GM18867 (cell line): ENCODE measurements around the gene DNAI2.

Experiments
- ATAC-seq: cut with Tn5 transposase; IDR thresholded peaks from one replicate; pipeline ENCODE4 v1.9.1; 2021; ENCODE audit warnings: mild to moderate bottlenecking, moderate library complexity; ENCODE audit not compliant: unreplicated experiment

DNAI2 gene

DNA sequence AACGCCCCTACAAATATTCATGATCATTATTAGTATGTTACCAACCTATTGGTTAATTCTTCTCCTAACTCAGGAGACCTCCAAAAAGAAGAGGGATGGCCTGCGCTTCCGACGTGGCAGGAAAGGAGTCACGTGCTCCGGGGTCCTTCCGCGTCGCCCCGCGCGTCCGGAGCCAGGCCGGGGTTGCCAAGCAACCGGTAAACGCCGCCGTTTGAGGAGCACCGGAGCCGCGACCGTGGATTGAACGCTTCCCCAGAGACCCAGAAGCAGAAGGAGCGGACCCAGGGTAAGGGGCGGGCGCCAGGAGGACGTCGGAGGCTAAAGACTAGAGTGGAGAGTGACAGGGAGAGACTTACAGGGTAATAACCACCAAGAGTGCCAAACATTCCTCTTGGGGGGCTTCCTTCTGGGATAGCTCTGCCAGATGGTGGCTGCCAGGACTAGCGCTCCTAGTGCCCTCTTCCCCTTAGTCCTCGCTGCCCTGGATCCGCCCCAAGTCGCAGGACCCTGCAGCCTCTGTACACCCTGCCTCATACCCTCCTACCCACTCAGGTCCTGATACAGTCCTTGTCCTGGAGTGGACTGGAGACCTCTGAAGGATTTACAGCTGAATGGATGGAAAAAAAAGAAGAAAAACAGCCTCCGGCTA is at the start of gene DNAI2:
TSS of gene DNAI2 (plus strand) at position 175 of the 649 bp plus-strand sequence. CDS start 7,584 bp downstream, outside the sequence.
- no peak for ATAC-seq

- no peak for ATAC-seq
Measured at GRCh38 chr17:74224959-74225725, 48.9 kb upstream of the DNAI2 start.

DNA sequence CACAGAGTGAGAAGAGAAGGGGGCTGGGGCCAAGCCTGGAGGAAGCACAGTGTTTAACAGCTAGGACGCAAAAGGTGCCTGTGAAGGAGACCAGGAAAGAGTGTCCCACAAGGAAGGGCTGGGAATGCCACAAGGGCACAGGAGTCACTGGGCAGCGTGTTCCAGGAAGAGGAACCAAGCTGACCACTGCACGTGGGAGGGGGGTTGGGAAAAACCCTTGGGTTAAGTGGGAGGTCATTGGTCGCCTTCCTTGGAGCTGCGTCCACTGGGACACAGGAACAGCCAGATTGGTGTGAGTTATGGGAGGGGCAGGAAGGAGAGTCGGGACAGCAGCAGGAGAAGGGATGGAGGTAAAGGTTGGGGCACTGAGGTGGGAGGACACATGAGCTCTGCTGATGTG is 47.8 kb upstream of the DNAI2 start:
- no peak for ATAC-seq

GRCh38 chr17:74227271-74228080 is 46.6 kb upstream of the DNAI2 start:
- no peak for ATAC-seq

GRCh38 chr17:74228306-74228978 is 45.6 kb upstream of the DNAI2 start:
- ATAC-seq, result no peak

GRCh38 chr17:74230896-74231295 is 43.1 kb upstream of the DNAI2 start:
- no peak for ATAC-seq

GRCh38 chr17:74231928-74232907 is 41.8 kb upstream of the DNAI2 start:
- ATAC-seq, result no peak

- no peak for ATAC-seq
Measured at GRCh38 chr17:74233937-74234336, 40.1 kb upstream of the DNAI2 start.

- no peak for ATAC-seq
Measured at GRCh38 chr17:74234486-74234885, 39.5 kb upstream of the DNAI2 start.

DNA sequence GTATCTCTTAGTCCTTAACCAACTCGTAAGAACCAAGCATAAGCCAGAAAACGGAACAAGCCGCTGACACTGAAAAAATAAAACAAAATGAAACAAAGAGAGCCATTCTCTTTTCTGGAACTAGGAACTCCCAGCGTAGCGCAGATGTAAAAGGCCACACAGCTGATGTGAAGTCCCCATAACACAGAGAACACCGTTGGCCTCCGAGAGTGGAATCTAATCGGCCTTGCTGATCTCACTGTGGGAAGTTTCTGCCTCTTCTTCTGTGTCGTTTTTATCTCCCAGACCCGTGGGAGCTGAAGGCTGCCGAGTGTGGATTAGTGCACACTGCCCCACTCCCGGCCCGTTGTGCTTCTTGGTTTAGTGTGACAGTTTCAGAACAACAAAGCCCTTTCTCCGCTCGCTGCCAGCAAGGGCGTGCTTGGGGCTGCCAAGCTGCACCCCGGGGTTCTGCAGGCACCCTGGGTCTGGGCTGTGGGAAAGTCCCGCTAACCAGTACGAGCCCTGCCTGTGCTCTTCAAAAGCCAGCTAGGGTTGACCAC is 38.9 kb upstream of the DNAI2 start:
- no peak for ATAC-seq

GRCh38 chr17:74235911-74236371 is 38.1 kb upstream of the DNAI2 start:
- ATAC-seq, result no peak

DNA sequence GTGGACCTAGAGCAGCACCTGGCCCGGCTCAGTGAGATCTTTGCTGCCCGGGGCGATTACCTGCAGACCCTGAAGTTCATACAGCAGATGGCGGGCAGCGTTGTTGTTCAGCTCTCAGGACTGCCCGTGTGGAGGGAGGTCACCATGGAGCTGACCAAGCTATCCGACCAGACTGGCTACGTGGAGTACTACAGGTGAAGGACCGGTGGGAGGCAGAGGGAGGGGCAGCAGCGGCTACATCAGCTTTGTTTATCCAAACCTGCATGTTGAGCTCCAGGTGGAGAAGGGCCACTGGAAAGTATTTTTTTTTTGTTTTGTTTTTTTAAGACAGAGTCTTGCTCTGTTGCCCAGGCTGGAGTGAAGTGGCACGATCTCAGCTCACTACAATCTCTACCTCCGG is 36.7 kb upstream of the DNAI2 start:
- no peak for ATAC-seq

- no peak for ATAC-seq
Measured at GRCh38 chr17:74239172-74239571, 34.9 kb upstream of the DNAI2 start.

GRCh38 chr17:74240618-74241205 is 33.3 kb upstream of the DNAI2 start:
- no peak for ATAC-seq

- no peak for ATAC-seq
Measured at GRCh38 chr17:74241431-74241830, 32.6 kb upstream of the DNAI2 start.

- no peak for ATAC-seq
Measured at GRCh38 chr17:74241847-74242246, 32.2 kb upstream of the DNAI2 start.

DNA sequence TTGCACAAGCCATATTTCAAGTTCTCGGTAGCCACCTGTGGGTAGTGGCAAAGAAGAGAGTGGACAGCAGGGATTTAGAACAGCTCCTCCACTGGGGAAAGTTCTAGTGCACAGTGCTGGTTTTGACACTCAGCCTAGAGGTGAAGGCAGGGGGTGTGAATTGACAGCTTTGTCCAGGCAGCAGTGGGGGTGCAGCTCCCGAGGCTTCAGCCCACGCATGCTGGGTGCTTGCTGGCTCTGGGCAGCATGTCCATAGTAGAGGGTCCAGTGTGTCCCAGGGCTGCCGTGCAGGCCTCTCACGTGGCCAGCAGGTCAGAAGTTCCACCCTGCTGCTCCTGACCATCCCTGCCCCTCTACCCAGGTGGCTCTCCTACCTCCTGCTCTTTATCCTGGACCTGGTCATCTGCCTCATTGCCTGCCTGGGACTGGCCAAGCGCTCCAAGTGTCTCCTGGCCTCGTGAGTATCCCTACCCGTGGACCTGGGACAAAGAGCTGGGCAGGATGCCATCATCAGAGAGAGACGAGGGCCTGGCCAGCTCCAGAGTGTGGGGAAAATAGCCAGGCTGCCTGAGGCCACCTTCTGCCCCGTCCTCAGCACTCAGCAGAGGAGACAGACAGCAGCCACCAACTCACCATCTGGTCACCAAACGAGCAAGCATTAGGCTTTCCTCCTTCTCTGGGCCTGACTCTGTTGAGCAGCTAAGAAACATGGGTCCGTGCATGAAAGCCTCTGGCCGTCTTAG is 30.9 kb upstream of the DNAI2 start:
- ATAC-seq, result no peak

DNA sequence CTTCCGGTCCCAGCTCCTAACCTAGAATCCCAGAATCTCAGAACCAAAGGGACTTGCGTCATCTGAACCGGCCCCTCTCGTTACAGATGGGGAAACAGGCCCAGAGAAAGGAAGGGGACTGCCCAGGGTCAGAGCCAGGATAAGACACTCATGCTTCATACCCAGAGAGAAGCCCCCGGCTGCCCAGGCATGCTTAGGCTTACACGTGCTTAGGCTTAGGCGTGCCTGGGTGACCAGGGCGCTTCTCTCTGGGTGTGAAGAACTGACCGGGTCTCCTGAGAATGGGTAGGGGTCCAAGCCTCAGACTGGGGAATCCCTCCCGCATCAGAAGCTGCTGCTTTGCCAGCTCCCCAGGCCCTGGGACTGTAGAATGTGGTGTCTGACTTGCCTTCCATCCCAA is 29.9 kb upstream of the DNAI2 start:
- ATAC-seq, result no peak
